ENCODE data around the gene TENT4B.

The TENT4B gene

GRCh38 chr16:50274326-50275097 lies 121.4 kb downstream of the TENT4B start:
- TF ChIP-seq CTCF (IDR thresholded peaks at IDR 0.05), result no peak
- H3K27ac ChIP-seq, result no peak overlapping the region

GRCh38 chr16:50275098-50275415 lies 122.0 kb downstream of the TENT4B start:
- TF ChIP-seq CTCF (IDR thresholded peaks at IDR 0.05) (no peak), ZFX (IDR thresholded peaks at IDR 0.05; ENCODE audit: borderline replicate concordance) (no peak)
- no peak overlapping the region for H3K27ac ChIP-seq

- H3K27ac ChIP-seq, result no peak overlapping the region
- TF ChIP-seq CTCF (IDR thresholded peaks at IDR 0.05), result no peak
- no peak for TF ChIP-seq ZFX (IDR thresholded peaks at IDR 0.05; ENCODE audit: borderline replicate concordance)
These were observed 122.6 kb downstream of the TENT4B start for GRCh38 chr16:50275428-50276325.

GRCh38 chr16:50276326-50276640 lies 123.2 kb downstream of the TENT4B start:
- TF ChIP-seq CTCF (IDR thresholded peaks at IDR 0.05) (no peak), ZFX (IDR thresholded peaks at IDR 0.05; ENCODE audit: borderline replicate concordance) (no peak)
- no peak overlapping the region for H3K27ac ChIP-seq

GRCh38 chr16:50276801-50277555 lies 123.9 kb downstream of the TENT4B start:
- H3K27ac ChIP-seq, result no peak overlapping the region

GRCh38 chr16:50278251-50278650 lies 125.1 kb downstream of the TENT4B start:
- TF ChIP-seq CTCF (IDR thresholded peaks at IDR 0.05), result no peak
- H3K27ac ChIP-seq, result no peak overlapping the region

More at GRCh38 chr16:50276801-50277555, 123.9 kb downstream of the TENT4B start:
- TF ChIP-seq CTCF (IDR thresholded peaks at IDR 0.05) (no peak), ZFX (IDR thresholded peaks at IDR 0.05; ENCODE audit: borderline replicate concordance) (no peak)
